ENCODE data around the gene SAMD14. TPM values are rescaled to one million over a fixed set of nuclear protein-coding genes. Genes with fewer than 3 reads are reported as not detected.

Gene SAMD14
- total and polyA plus RNA-seq, 2 experiments from 2014 or later = 0.70 to 4.7 TPM

- peak; percentile 29; the same call in 1 of the 2 replicates for TF ChIP-seq POLR2AphosphoS5 (IDR thresholded peaks at IDR 0.05; ENCODE audit: low read depth)
- TF ChIP-seq CTCF (conservative IDR thresholded peaks at IDR 0.05; ENCODE audit: low read depth in 2 of 2) = peak; percentile 52 to 75
- TF ChIP-seq CREB1 (CRISPR knock-in tag; IDR thresholded peaks at IDR 0.05; ENCODE audit: low read depth) = 0 out of 2 replicates have a peak, but pooled peaks have one; percentile 22
- no peak for TF ChIP-seq EZH2phosphoT487 (IDR thresholded peaks at IDR 0.05; ENCODE audit: unreplicated experiment)
- no peak for TF ChIP-seq NANOG (IDR thresholded peaks at IDR 0.05; ENCODE audit: borderline replicate concordance)
- TF ChIP-seq EZH2 (IDR thresholded peaks at IDR 0.05; ENCODE audit: low read depth, unreplicated experiment) = peak; percentile 41
- Histone ChIP-seq H3K36me3 (ENCODE audit: insufficient read depth) (no peaks in the 10 kb centered on the region), H3K79me2 (replicated peaks; ENCODE audit: insufficient read depth) (no peaks in the 10 kb centered on the region), H3K27me3 (ENCODE audit: insufficient read depth) (peaks cover 44% of the 10 kb centered on the region), H3K9me2 (ENCODE audit: insufficient read depth) (no peaks in the 10 kb centered on the region), H3K4me1 (ENCODE audit: insufficient read depth) (peaks cover 11% of the 10 kb centered on the region; the same call in 1 of the 2 replicates), H2AFZ (0 out of 2 replicates have a peak overlapping the region, but pooled peaks have one; percentile 66), H3K4me2 (peak overlapping the region; percentile 78), H4K20me1 (replicated peaks; ENCODE audit: insufficient read depth) (no peaks in the 10 kb centered on the region), H3K4me3 (peak overlapping the region; percentile 55), H3F3A (replicated peaks; ENCODE audit: low read depth) (peaks cover 6% of the 10 kb centered on the region; the same call in 1 of the 2 replicates), H3K27ac (ENCODE audit: low read depth) (no peak overlapping the region)
- no peak overlapping the region for H3K27ac Mint-ChIP-seq
- H3K36me3 Mint-ChIP-seq (ENCODE audit: low read depth) = peaks cover 4% of the 10 kb centered on the region; the same call in 2 of the 3 replicates
- peaks cover 23% of the 10 kb centered on the region for H3K4me1 Mint-ChIP-seq
- ATAC-seq (peak; percentile 87), DNase-seq (ENCODE audit: low spot score) (peak; percentile 89)
- peak overlapping the region; percentile 65 for H3K4me3 Mint-ChIP-seq
- peaks cover 43% of the 10 kb centered on the region for H3K27me3 Mint-ChIP-seq (ENCODE audit: insufficient read depth, low read depth, poor library complexity)
- no peaks in the 10 kb centered on the region for H3K9me3 Mint-ChIP-seq
These were observed 12.5 kb downstream of the SAMD14 start for GRCh38 chr17:50117202-50118051.

- H3K4me1 ChIP-seq (ENCODE audit: insufficient read depth) = peaks cover 16% of the 10 kb centered on the region; the same call in 1 of the 2 replicates
- no peaks in the 10 kb centered on the region for H3K36me3 ChIP-seq (ENCODE audit: insufficient read depth)
- TF ChIP-seq CREB1 (CRISPR knock-in tag; IDR thresholded peaks at IDR 0.05; ENCODE audit: low read depth) (no peak), ETS1 (IDR thresholded peaks at IDR 0.05) (no peak), ZNF462 (CRISPR knock-in tag; IDR thresholded peaks at IDR 0.05) (no peak), ZNF114 (CRISPR knock-in tag; IDR thresholded peaks at IDR 0.05) (no peak), EZH2phosphoT487 (IDR thresholded peaks at IDR 0.05; ENCODE audit: unreplicated experiment) (no peak), STAT1 (IDR thresholded peaks at IDR 0.05; ENCODE audit: unreplicated experiment) (no peak), ZNF331 (CRISPR knock-in tag; IDR thresholded peaks at IDR 0.05; ENCODE audit: low read depth) (no peak), EZH2 (IDR thresholded peaks at IDR 0.05; ENCODE audit: low read depth, unreplicated experiment) (no peak)
These were observed 14.2 kb downstream of the SAMD14 start for GRCh38 chr17:50115756-50116155.

More at GRCh38 chr17:50115756-50116155, 14.2 kb downstream of the SAMD14 start:
- Histone ChIP-seq H3K9me2 (ENCODE audit: insufficient read depth) (no peaks in the 10 kb centered on the region), H3K4me3 (no peak overlapping the region), H3K79me2 (replicated peaks; ENCODE audit: insufficient read depth) (no peaks in the 10 kb centered on the region), H3K27me3 (ENCODE audit: insufficient read depth) (peaks cover 43% of the 10 kb centered on the region), H3K4me2 (no peak overlapping the region), H2AFZ (no peak overlapping the region), H3F3A (replicated peaks; ENCODE audit: low read depth) (peaks cover 6% of the 10 kb centered on the region; the same call in 1 of the 2 replicates), H3K27ac (ENCODE audit: low read depth) (no peak overlapping the region), H4K20me1 (replicated peaks; ENCODE audit: insufficient read depth) (no peaks in the 10 kb centered on the region)
- Mint-ChIP-seq H3K36me3 (ENCODE audit: low read depth) (peaks cover 4% of the 10 kb centered on the region; the same call in 2 of the 3 replicates), H3K27me3 (ENCODE audit: insufficient read depth, low read depth, poor library complexity) (peaks cover 35% of the 10 kb centered on the region), H3K4me1 (peaks cover 18% of the 10 kb centered on the region), H3K9me3 (no peaks in the 10 kb centered on the region), H3K27ac (no peak overlapping the region), H3K4me3 (no peak overlapping the region)
- DNase-seq (ENCODE audit: low spot score) (no peak), ATAC-seq (no peak)

All from GM23338 (cell line).